ENCODE results near the gene NCK2. TPM values are rescaled to one million over a fixed set of nuclear protein-coding genes. Genes with fewer than 3 reads are reported as not detected.

NCK2 gene
- total and polyA plus RNA-seq, 2 of the 13 experiments (the other 11 are each of a cell fraction or from before 2014, with no cell fraction given), result 14.8 to 23.5 TPM

DNA sequence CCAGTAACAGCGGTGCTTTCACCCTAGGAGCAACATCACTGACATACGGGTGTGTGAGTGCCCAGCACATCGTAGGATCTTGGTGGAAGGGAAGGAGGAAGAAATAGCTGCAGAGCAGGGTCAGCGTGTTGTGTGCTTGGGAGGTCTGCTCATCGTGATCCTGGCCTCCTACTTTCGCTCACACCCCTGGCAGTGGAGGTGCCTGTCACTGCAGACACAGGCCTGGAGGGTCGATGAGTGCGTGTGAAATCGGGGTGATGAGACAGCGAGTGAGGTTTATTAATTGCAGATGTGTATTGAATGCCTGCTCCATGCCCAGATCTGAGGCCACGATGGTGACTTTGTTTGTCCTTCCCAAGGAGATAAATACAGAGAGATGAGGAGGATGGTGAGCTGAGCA lies 126.1 kb downstream of the NCK2 start:
- DNase-seq (ENCODE audit: low spot score) (no peak), FAIRE-seq (no peak), ATAC-seq (no peak)
- Histone ChIP-seq H3K4me3 (replicated peaks in 1 of 3; ENCODE audit: insufficient read depth in 1 of 3, low read depth in 2 of 3, low read length in 3 of 3) (no peak overlapping the region), H3K27ac (ENCODE audit: extremely low read length, insufficient read depth, low read length) (no peak overlapping the region), H3K4me2 (ENCODE audit: low read depth, low read length) (no peak overlapping the region), H3K9ac (ENCODE audit: insufficient read depth, low read depth, low read length) (no peak overlapping the region), H3K4me1 (ENCODE audit: insufficient read depth, low read length) (peaks cover 26% of the 10 kb centered on the region), H3K9me3 (ENCODE audit: low read length) (no peaks in the 10 kb centered on the region), H3K27me3 (ENCODE audit: control insufficient read depth in 1 of 2, insufficient read depth in 2 of 2, low read length in 2 of 2) (no peaks in the 10 kb centered on the region), H3K36me3 (replicated peaks in 1 of 2; ENCODE audit: control insufficient read depth in 1 of 2, insufficient read depth in 2 of 2, low read length in 2 of 2) (no peaks in the 10 kb centered on the region; a peak in 1 of 5 replicates), H4K20me1 (ENCODE audit: insufficient read depth, low read length) (no peaks in the 10 kb centered on the region), H2AFZ (ENCODE audit: low read length) (no peak overlapping the region), H3K79me2 (ENCODE audit: insufficient read depth, low read length) (no peaks in the 10 kb centered on the region)
- intact Hi-C loops (cut with micrococcal nuclease; ENCODE audit: unreplicated experiment), result no loop called here
- in situ Hi-C loops (cut with HindIII; ENCODE audit: extremely low pct_ligation_motif_present, low pct_unique_long_range_greater_than_20kb), result no loop called here
- ChIA-PET POLR2A (no interaction called here), CTCF (ENCODE audit: low intra/inter-chr PET ratio, low total read pairs) (no interaction called here)
- BruUV-seq (replicated peaks), result no TSS peak
- WGBS (ENCODE audit: low lambda C conversion rate), result 96% methylated on average over 11 of the region's 11 CpGs
- TF ChIP-seq XBP1 (CRISPR knock-in tag; IDR thresholded peaks at IDR 0.05), result no peak
- no peak for TF ChIP-seq FIP1L1 (IDR thresholded peaks at IDR 0.05; ENCODE audit: borderline replicate concordance, insufficient read depth, low read depth, low read length)
- TF ChIP-seq TCF7 (IDR thresholded peaks at IDR 0.05; ENCODE audit: low read depth), result no peak
- TF ChIP-seq, protein P1, sequence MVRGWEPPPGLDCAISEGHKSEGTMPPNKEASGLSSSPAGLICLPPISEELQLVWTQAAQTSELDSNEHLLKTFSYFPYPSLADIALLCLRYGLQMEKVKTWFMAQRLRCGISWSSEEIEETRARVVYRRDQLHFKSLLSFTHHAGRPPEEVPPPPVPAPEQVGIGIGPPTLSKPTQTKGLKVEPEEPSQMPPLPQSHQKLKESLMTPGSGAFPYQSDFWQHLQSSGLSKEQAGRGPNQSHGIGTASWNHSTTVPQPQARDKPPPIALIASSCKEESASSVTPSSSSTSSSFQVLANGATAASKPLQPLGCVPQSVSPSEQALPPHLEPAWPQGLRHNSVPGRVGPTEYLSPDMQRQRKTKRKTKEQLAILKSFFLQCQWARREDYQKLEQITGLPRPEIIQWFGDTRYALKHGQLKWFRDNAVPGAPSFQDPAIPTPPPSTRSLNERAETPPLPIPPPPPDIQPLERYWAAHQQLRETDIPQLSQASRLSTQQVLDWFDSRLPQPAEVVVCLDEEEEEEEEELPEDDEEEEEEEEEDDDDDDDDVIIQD (CRISPR knock-in tag; IDR thresholded peaks at IDR 0.05; ENCODE audit: low read depth), result no peak
- no peak for TF ChIP-seq HDAC2 (CRISPR knock-in tag; IDR thresholded peaks at IDR 0.05)
- TF ChIP-seq, protein P2, sequence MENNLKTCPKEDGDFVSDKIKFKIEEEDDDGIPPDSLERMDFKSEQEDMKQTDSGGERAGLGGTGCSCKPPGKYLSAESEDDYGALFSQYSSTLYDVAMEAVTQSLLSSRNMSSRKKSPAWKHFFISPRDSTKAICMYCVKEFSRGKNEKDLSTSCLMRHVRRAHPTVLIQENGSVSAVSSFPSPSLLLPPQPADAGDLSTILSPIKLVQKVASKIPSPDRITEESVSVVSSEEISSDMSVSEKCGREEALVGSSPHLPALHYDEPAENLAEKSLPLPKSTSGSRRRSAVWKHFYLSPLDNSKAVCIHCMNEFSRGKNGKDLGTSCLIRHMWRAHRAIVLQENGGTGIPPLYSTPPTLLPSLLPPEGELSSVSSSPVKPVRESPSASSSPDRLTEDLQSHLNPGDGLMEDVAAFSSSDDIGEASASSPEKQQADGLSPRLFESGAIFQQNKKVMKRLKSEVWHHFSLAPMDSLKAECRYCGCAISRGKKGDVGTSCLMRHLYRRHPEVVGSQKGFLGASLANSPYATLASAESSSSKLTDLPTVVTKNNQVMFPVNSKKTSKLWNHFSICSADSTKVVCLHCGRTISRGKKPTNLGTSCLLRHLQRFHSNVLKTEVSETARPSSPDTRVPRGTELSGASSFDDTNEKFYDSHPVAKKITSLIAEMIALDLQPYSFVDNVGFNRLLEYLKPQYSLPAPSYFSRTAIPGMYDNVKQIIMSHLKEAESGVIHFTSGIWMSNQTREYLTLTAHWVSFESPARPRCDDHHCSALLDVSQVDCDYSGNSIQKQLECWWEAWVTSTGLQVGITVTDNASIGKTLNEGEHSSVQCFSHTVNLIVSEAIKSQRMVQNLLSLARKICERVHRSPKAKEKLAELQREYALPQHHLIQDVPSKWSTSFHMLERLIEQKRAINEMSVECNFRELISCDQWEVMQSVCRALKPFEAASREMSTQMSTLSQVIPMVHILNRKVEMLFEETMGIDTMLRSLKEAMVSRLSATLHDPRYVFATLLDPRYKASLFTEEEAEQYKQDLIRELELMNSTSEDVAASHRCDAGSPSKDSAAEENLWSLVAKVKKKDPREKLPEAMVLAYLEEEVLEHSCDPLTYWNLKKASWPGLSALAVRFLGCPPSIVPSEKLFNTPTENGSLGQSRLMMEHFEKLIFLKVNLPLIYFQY (CRISPR knock-in tag; IDR thresholded peaks at IDR 0.05; ENCODE audit: borderline replicate concordance), result no peak
- TF ChIP-seq, protein P3, sequence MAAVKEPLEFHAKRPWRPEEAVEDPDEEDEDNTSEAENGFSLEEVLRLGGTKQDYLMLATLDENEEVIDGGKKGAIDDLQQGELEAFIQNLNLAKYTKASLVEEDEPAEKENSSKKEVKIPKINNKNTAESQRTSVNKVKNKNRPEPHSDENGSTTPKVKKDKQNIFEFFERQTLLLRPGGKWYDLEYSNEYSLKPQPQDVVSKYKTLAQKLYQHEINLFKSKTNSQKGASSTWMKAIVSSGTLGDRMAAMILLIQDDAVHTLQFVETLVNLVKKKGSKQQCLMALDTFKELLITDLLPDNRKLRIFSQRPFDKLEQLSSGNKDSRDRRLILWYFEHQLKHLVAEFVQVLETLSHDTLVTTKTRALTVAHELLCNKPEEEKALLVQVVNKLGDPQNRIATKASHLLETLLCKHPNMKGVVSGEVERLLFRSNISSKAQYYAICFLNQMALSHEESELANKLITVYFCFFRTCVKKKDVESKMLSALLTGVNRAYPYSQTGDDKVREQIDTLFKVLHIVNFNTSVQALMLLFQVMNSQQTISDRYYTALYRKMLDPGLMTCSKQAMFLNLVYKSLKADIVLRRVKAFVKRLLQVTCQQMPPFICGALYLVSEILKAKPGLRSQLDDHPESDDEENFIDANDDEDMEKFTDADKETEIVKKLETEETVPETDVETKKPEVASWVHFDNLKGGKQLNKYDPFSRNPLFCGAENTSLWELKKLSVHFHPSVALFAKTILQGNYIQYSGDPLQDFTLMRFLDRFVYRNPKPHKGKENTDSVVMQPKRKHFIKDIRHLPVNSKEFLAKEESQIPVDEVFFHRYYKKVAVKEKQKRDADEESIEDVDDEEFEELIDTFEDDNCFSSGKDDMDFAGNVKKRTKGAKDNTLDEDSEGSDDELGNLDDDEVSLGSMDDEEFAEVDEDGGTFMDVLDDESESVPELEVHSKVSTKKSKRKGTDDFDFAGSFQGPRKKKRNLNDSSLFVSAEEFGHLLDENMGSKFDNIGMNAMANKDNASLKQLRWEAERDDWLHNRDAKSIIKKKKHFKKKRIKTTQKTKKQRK (IDR thresholded peaks at IDR 0.05; ENCODE audit: low read length), result no peak
- TF ChIP-seq, protein P4, sequence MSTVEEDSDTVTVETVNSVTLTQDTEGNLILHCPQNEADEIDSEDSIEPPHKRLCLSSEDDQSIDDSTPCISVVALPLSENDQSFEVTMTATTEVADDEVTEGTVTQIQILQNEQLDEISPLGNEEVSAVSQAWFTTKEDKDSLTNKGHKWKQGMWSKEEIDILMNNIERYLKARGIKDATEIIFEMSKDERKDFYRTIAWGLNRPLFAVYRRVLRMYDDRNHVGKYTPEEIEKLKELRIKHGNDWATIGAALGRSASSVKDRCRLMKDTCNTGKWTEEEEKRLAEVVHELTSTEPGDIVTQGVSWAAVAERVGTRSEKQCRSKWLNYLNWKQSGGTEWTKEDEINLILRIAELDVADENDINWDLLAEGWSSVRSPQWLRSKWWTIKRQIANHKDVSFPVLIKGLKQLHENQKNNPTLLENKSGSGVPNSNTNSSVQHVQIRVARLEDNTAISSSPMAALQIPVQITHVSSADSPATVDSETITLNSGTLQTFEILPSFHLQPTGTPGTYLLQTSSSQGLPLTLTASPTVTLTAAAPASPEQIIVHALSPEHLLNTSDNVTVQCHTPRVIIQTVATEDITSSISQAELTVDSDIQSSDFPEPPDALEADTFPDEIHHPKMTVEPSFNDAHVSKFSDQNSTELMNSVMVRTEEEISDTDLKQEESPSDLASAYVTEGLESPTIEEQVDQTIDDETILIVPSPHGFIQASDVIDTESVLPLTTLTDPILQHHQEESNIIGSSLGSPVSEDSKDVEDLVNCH (CRISPR knock-in tag; IDR thresholded peaks at IDR 0.05), result no peak
- TF ChIP-seq ZNF329 (CRISPR knock-in tag; IDR thresholded peaks at IDR 0.05; ENCODE audit: low read depth), result no peak
- TF ChIP-seq FOXC1 (CRISPR knock-in tag; IDR thresholded peaks at IDR 0.05; ENCODE audit: borderline replicate concordance), result no peak
- TF ChIP-seq ZNF274 (CRISPR knock-in tag; IDR thresholded peaks at IDR 0.05), result no peak
- TF ChIP-seq GTF3A (CRISPR knock-in tag; conservative IDR thresholded peaks at IDR 0.05), result no peak
- TF ChIP-seq ZNF232 (CRISPR knock-in tag; IDR thresholded peaks at IDR 0.05; ENCODE audit: borderline replicate concordance), result no peak
- TF ChIP-seq NFKB2 (CRISPR knock-in tag; IDR thresholded peaks at IDR 0.05; ENCODE audit: borderline replicate concordance), result no peak
- no peak for TF ChIP-seq DR1 (CRISPR knock-in tag; IDR thresholded peaks at IDR 0.05)

Data from HepG2 (cell line).